HFF-Myc (cell line): Measurements from ENCODE around the gene OR5B12.

Source experiments
- DNase-seq: peaks from one replicate; pipeline ENCODE4 v3.0.0-alpha.2; 2011; ENCODE audit warnings: low read depth; ENCODE audit errors: extremely low read depth
- H3K4me3 ChIP-seq: replicated peaks from 2 replicates; pipeline ENCODE4 v1.5.1; 2011; ENCODE audit warnings: low read depth, mild to moderate bottlenecking, control low read depth, low read length
- TF ChIP-seq, protein P1 (sequence below): IDR thresholded peaks from 2 replicates; pipeline ENCODE4 v1.5.1; 2012; ENCODE audit warnings: mild to moderate bottlenecking, low read depth, low read length, control low read depth; ENCODE audit errors: missing control alignments

Gene OR5B12

DNA sequence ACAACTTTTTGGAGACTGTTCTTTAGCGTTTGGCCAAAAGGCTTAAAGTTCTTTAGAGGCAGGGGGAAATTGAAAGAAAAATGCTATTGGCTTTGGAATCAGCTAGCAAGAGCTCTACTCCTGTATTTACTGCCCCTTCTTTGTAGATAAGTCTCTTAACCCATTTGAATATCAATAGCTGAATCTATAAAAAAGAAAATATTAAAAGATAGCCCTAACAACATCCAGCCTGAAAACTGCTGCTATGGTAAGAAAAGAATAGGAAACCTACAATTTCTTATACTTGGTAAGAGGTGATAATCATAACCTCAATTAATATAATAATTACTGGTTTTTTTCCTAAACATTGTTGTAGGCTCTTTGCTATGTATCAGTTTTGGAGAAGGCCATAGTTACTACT, at the start of gene OR5B12:
Gene OR5B12, minus strand, starts transcription at position 101 of the 400 bp plus-strand sequence. CDS start 2,085 bp downstream, outside the sequence.
- DNase-seq, result no peak
- TF ChIP-seq, protein P1, sequence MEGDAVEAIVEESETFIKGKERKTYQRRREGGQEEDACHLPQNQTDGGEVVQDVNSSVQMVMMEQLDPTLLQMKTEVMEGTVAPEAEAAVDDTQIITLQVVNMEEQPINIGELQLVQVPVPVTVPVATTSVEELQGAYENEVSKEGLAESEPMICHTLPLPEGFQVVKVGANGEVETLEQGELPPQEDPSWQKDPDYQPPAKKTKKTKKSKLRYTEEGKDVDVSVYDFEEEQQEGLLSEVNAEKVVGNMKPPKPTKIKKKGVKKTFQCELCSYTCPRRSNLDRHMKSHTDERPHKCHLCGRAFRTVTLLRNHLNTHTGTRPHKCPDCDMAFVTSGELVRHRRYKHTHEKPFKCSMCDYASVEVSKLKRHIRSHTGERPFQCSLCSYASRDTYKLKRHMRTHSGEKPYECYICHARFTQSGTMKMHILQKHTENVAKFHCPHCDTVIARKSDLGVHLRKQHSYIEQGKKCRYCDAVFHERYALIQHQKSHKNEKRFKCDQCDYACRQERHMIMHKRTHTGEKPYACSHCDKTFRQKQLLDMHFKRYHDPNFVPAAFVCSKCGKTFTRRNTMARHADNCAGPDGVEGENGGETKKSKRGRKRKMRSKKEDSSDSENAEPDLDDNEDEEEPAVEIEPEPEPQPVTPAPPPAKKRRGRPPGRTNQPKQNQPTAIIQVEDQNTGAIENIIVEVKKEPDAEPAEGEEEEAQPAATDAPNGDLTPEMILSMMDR, result no peak
- no peak within 1 kb of the TSS for H3K4me3 ChIP-seq

DNA sequence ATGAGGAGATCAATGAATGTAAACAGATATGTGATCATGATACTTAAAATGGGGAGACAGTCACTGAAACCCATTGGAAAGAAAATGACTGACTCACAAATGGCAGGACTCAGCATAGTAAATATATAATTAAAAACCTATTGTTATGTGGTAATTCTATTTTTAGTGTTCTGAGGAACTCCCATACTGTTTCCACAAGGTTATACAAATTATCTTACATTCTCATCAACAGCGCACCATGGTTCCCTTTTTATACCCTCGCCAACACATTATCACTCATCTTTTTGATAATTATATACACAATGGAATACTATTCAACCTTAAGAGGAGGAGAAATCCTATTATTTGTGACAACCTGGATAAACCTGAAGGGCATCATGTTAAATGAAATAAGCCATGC, 48.8 kb upstream of the OR5B12 start:
- DNase-seq, result no peak
- TF ChIP-seq, protein P1, result no peak

DNA sequence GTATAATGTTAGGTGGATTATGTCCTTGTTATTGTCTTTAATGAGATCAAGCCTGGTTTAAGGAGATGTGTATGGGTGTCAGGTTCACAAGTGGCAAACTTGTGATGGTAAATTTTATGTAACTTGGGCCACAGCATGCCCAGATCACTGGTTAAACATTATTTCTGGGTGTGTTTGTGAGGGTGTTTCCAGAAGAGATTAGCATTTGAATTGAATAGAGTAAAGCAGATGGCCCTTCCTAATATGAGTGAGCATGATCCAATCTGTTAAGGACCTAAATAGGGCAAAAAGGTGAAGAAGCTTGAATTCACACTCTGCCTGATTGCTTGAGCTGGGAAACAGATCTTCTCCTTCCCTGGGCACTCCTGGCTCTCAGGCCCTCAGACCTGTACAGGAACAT, 45.1 kb upstream of the OR5B12 start:
- DNase-seq, result no peak
- TF ChIP-seq, protein P1, result no peak
- no peak overlapping the region for H3K4me3 ChIP-seq

More for the DNA sequence above, 48.8 kb upstream of the OR5B12 start:
- no peak overlapping the region for H3K4me3 ChIP-seq

DNA sequence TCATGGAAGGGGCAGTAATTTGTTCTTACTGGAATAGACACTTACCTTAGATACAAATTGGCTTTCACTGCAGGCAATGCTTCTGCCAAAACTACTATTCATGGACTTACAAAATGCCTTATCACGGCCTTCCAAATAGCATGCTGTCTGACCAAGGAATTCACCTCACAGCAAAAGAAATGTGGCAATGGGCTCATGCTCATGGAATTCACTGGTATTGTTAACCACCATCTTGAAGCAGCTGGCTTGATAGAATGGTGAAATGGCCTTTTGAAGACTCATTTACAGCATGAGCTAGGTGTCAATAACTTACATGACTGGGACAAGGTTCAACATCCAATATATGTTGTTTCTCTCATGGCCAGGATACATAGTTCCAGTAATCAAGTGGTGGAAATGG, 43.9 kb upstream of the OR5B12 start:
- TF ChIP-seq, protein P1, result no peak
- DNase-seq, result no peak
- no peak overlapping the region for H3K4me3 ChIP-seq

DNA sequence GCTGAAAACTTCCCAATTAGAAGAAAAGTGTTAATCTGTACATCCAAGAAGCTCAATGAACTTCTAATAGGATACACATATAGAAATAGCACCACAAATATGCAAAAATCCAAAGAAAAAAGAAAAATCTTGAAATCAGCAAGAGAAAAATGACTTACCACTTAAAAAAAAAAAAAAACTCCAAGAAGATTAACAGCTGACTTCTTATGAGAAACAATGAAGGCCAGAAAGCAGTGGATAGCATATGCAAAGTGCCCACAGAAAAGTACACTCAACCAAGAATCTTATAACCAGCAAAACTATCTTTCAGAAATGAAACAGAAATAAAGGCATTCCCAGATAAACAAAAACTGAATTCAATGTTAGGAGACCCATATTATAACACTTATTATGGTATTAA, 29.9 kb upstream of the OR5B12 start:
- TF ChIP-seq, protein P1, result no peak
- no peak for DNase-seq

DNA sequence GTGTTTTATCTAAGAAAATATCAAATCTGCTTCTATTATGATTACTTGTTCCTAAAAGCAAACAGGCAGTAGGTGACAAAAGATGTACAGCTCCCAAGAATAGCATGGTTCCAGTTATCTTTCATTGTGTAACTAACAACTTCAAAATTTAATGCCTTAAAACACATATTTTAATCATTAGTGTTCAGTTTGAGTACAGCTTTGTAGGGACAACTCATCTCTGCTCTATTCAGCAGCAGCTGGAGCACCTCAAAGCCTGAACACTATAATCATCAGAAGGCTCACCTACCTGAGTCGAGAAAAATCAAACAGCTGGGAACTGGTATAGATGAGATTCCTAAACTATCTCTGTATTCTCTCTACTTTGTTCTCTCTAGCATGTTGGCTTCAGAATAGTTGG, 24.3 kb upstream of the OR5B12 start:
- DNase-seq, result no peak
- H3K4me3 ChIP-seq, result no peak overlapping the region
- TF ChIP-seq, protein P1, result no peak

More for the DNA sequence above, 29.9 kb upstream of the OR5B12 start:
- H3K4me3 ChIP-seq, result no peak overlapping the region

DNA sequence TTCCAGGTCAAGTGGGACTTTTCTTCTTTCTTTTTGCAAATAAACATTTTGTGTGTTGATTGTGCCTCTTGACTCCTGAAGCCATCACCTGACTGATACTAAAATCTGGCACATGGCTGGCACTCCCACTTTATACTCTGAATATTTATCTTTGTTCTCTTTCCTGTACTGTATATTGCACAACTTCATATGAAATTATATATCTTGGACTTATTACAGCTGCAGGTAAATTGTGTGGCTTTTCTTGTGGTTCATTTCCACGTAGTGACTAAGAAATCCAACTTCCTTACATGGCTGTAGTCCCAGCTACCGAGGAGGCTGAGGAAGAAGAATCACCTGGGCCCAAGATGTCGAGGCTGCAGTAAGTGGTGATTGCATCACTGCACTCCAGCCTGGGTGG, 23.7 kb upstream of the OR5B12 start:
- TF ChIP-seq, protein P1, result no peak
- no peak overlapping the region for H3K4me3 ChIP-seq
- DNase-seq, result no peak
